NCI-H1048 (cell line): ENCODE results near the gene DHRS7B.
"Not testable (repeated sequence)": the region's sequence is repeated elsewhere in the genome, so short reads cannot be mapped to it uniquely, and the experiment has no call there.

Source experiments
- DNase-seq: peaks from one replicate; lab custom pipeline; 2025; lab: John Stamatoyannopoulos, UW

Gene DHRS7B

DNA sequence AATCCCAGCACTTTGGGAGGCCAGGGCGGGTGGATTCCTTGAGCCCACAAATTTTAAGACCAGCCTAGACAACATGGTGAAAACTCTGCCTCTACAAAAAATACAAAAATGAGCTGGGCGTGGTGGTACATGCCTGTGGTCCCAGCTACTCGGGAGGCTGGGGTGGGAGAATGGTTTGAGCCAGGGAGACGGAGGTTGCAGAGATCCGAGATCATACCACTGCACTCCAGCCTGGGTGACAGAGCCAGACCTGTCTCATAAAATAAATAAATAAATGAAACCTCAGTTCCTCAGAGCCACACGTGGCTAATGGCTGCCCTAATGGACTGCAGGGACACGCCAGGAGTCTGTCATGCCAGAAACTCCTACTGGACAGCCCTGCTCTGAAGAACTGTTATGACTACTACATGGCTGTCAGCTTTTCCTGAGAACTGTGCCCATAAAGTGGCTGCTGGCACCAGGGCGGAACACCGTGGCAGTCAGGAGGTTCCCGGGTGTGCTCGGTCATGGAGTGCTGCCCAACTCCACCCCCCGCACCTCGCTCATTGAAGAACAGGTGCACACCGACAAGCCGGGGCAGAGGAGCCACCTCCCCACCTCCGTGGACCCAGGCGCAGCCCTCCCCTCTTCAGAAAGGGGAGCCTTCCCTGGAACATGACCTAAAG lies 82.9 kb downstream of the DHRS7B start:
- no peak for DNase-seq

DNA sequence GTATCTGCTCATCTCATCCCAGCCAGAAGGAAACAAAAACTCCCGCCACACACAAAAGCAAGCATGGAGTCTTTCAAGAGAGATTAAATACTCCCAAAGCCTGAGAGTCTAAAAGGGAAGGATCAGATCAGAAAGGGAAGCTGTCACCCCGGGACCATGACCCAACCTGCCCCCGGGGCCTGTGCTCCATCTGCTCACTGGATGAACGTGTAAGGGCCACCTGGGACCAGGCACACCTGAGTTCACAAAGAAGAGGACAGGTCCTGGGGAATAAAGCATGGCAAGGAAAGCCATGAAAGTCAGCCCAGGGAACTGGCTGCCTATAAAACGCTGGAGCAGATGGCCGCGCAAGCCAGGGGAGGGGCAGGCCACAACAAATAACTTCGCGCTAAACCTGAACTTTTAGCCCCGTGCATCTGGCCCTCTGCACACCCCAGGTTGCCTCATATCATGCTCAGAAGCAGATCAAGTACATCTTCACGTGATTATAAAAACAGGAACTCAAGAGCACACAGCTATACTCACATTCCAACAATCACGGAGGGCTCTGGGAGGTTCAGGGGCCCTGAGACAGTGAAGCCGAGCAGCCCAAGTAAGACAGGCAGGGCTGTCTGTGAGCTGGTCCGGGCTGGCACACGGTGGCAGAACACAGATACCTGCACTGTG lies 83.8 kb downstream of the DHRS7B start:
- no peak for DNase-seq

DNA sequence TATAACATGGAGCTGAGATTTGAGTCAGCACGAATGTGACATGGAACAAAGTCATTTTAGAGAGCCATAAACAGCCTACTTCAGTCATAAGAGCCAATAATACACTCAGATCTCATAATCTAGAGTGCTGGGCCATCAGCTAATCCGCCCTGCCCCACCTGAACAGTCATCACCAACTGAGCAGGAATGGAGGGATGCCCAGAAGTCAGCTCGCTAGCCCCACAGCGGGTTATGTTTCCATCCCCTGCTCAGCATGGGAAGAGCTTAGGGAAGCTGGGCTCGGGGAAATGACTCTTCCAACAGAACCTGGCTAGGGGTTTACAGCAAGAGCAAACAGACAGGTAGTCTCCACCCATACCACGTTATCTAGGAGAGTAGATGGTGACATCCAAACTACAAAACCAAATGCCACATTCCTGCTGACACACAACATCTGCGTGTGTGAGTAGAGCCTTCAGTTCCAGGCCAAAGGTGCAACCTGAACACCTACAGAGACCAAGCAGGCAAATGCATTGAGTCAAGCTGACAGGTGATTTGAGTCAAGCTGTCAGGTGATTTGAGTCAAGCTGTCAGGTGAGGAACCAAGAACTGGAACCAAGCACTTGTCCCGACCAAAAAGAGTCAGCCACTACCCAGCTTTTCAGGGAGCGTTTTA lies 85.2 kb downstream of the DHRS7B start:
- no peak for DNase-seq

- no peak for DNase-seq
Measured at GRCh38 chr17:21212826-21213637, 86.3 kb downstream of the DHRS7B start.

DNA sequence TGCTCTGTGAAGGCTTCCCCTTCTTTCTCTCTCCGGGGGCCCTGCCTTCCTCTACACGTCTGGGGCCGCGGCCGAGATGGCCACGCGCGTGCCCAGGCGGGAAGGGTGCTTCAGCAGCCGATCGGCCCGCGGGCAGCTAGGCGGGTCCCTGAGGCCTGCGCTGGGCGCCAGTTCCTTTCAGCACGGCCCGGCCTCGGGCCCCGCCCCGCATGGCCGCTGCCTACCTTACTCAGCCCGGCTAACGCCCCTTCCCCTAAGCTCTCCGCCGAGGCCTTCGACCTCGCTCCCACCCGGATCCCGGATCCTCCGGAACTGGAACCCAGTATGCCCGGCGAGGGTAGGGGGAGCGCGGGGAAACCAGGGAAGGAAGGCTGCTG lies 86.9 kb downstream of the DHRS7B start:
- no peak for DNase-seq

DNA sequence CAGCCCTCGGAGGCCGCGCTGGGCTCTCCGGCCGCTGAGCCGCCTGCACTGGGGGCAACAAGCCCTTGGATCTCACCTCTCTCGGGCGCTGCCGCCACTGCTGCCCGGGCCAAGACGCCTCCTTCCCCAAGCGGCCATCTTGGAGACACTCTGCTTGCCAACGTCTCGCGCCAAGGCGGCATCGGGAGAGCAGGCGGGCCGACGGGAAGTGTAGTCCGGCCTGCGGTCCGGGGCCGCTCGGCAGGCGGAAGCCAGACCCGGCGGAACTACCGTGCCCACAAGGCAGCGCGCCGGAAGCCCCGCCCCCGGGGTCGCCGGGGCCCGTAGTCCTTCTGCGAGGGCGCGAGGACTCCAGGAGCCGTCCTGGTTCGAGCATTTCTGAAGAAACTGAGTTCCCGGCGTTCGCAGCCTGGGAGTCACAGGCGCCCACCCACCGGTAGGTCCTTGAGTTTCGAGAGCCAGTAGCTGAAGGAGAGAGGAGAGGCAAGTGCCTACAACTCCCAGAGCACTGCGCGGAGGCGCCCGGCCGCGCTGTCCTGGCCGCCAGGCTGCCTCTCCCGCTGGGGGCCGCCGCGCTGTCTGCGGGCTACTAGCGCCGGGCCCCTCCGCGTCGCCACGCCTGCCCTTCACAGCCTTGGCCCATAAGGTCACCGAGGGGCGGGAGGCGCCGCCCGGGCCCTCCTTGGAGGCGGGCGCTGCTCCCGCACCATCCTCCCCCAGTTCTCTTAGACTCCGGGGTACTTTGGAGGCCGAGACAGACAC lies 87.4 kb downstream of the DHRS7B start, which contains the start of gene TMEM11:
TSS of gene TMEM11 (minus strand) at position 147 of the 762 bp plus-strand sequence. CDS start at position 138, 9 bp downstream.
- peak; percentile 87 for DNase-seq

DNA sequence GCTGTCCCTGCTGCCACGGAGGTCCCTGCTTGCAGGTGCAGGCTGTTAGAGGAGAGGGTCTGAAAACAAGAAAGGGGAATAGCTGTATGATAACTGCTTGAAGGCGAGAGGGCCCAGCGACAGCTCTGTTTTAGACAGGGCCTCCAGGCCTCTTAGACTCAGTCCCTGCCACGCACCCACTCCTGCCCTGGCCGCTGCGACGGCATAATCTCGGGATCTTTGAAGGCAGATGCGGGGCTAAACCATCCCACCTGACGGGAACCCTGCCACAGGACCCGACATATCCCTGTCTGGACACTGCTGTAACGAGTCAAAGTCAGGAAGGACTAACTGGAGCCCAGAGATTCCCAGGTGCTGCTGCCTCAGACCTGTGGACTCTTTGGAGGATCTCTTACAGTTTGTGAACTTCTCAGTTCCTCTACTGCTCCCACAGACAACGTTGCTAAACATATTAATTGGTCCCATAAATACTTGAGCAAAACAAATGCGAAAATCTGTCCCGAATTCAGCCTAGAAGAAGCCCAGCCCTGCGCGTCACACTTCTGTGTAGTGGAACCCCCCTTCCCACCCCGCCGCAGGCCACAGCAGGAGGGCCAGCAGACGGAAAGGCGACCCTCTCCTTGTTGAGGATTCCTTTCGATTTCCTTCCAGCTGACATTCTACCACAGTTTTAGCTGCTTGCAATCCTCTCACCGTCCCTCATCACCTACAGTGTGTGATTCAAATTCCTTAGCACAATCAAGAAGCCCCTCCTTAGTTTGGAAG lies 88.2 kb downstream of the DHRS7B start:
- no peak for DNase-seq

DNA sequence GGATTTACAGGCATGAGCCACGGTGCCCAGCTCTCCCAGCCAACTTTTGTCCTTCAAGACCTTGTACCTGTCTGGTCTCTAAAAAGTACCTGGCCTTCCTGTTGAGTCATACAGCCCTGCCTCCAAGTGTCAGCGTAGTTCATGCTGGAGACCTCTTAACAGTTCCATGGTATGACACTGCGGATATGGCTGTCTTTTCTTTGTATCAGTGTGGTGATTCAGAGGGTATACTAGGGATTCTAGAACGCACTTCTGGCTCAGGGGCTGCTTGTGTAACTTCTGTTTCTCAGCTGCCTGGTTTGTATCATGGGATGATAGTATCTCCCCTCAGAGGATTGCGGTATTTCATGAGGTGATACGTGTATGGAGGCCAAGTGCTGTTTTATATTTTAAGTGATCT lies 89.2 kb downstream of the DHRS7B start:
- no peak for DNase-seq

GRCh38 chr17:21217346-21217745 lies 90.6 kb downstream of the DHRS7B start:
- DNase-seq: no peak

DNA sequence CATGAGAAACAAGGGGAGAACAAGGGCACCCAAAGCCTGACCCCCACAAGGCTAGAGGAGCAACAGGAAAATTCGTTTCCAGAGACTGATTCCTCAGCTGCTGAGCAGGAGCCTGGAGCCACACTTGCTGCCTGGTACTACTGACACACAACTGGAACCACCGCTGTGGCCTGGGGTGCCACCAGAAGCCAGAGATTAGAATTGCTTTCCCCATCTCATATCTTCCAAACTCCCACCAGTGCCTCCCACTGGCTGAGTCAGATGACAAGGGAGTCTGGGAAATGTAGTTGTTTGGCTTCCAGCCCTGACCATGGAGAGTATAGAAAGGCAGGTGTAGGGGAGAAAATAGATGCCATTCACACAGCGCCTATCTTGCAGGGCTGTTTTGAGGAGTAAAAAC lies 91.3 kb downstream of the DHRS7B start:
- DNase-seq: no peak

DNA sequence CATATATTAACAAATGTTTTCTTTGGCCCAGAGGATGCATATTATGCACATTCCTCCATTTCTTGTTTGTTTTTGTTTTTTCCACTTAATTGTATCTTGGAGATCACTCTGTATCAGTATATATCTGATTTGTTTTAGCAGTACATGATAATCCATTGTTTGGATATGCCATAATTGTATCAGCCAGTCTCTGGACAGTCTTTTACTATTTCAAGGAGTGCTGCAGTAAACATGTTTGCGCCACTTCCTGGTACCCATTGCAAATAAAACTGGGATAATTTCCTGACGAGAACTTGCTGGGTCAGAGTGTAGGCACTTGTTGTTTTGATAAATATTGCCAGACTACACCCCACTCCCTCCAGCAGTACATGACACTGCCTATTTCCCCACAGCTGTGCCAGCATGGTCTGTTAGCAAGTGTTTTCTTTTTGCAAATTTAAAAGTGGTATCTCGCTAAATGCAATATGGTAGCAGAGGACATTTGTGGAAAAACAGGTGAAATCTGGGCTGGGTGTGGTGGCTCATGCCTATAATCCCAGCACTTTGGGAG lies 92.1 kb downstream of the DHRS7B start:
- DNase-seq: no peak

DNA sequence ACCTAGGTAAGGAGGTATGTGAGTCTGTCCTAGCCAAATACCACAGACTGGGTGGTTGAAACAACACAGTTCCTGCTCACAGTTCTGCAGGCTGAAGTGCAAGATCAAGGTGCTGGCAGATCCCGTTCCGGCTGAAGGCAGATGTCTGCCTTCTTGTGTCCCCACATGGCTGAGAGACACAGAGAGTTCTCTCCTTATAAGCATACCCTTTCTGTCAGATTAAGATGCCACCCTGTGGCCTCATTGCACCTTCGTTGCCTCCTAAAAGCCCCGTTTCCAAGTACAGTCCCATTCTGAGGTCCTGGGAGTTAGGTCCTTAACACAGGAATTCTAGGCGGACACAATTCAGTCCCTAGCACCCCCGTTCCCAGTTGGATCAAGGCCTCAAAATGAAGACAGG lies 96.3 kb downstream of the DHRS7B start:
- no peak for DNase-seq

GRCh38 chr17:21227277-21227676 lies 100.5 kb downstream of the DHRS7B start:
- DNase-seq: not testable (repeated sequence)

GRCh38 chr17:21228111-21228510 lies 101.3 kb downstream of the DHRS7B start:
- no peak for DNase-seq

DNA sequence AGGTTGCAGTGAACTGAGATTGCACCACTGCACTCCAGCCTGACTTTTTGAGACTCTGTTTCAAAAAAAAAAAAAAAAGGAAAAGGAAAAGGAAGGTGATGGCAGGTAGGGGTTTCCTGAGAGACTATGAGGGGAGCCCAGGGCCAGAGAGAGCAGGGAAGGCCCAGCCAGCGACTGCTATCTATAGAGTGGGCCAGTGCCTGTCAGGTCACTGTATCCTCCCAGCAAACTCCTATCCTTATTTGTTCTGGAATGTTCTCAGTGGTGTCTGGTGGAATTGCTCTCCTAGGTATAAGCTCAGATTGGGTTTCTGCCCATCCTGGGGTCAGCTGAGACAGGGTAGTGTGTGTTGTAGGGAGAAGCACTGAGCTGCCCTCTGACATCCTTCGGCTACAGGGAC lies 102.1 kb downstream of the DHRS7B start:
- no peak for DNase-seq

DNA sequence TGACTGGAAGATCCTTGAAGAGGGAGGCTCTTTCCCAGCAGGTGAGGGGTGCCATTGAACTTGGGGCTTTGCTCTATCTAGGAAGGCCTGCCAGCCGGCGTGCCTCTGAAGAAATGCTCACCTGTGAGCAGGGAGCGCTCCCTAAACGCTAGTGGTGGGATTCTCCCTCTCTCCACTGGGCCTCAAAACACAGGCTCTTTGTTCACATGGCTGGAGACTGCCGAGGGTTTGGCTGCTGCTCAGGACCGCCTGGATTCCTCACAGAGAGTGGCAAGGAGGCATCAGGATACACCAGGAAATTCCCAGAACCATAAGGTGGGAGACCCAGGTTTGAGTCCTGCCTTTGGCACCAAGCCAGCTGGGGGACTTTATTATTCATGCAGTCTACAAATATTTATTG lies 104.8 kb downstream of the DHRS7B start:
- DNase-seq: no peak

DNA sequence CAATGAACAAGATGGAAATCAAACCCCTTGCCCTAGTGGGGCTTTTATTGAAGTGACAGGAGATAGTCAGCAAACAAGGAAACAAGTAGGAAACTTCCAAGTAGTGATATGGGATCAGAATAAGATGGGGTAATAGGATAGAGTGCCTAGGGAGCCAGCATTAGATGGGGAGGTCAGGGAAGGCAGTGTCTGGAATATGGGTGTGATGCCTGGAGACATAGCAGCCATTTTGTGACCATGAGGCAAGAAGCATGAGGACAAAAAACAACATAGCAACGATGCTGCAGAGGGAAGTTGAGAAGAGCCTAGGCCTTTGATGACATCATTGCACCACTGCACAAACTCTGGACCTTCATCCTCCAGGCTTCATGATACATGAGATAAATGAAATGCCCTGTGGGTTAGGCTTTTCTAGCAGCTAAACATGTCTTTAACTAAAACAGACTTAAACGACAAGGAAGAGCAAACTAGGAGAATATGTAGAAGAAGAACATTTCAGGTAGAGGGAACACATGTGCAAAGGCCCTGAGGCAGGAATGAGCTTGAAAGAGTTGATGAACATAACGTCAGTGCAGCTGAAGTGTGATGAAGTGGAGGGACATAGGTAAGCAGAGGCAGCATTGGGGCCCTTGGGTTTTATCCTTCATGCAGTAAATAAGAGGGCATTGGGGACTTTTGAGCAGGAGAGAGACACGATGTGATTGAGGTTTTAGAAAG lies 105.4 kb downstream of the DHRS7B start:
- DNase-seq: no peak

DNA sequence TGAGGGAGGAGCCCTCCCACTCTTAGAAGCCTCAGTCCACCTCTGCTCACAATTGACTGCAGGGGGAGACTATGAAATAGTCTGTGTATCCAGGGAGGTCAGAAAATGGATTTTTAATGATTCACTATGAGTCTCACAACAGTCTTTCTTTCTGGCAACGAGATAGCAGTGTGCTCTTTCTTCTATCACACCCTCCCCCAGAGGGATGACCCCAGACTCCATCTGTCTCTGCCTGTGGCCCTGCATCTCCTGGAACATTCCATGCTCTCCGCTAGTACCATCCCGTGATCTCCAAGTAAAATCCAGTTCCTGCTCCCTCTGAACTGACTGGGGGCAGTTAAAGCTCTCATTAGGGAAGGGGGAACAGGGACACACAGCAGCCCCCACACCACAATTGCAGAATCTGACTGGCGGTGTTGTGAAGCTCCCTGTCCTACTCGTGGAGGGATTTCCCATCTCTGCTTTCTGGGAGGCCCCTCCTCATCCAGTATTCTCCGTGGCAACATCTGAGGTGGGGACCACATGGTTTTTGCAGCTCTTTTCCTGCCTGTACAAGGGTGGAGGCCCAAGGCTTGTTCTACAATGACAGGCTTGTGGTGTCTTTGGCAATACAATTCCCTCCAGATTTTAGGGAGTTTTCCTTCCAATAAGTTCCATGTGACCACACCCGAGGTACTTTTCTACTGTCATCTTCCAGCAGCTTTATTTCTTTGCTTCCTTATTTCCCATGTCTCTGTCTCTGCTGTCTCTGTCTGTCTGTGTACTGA lies 107.0 kb downstream of the DHRS7B start:
- no peak for DNase-seq

DNA sequence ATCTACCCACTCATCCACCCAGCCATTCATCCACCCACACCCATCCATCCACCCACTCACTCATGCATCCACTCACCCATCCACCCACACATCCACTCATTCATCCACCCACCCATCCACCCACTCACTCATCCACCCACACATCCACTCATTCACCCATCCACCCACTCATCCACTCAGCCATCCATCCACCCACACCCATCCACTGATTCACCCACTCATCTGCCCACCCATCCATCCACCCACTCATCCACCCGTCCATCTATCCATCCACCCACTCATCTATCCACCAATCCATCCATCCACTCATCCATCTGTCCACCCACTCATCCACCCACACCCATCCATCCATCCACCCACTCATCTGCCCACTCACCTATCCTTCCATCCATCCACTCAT lies 109.2 kb downstream of the DHRS7B start:
- DNase-seq: no peak
